Measurements from ENCODE around the gene UNK.
"Not testable (repeated sequence)": the region's sequence is repeated elsewhere in the genome, so short reads cannot be mapped to it uniquely, and the experiment has no call there.

Gene UNK

DNA sequence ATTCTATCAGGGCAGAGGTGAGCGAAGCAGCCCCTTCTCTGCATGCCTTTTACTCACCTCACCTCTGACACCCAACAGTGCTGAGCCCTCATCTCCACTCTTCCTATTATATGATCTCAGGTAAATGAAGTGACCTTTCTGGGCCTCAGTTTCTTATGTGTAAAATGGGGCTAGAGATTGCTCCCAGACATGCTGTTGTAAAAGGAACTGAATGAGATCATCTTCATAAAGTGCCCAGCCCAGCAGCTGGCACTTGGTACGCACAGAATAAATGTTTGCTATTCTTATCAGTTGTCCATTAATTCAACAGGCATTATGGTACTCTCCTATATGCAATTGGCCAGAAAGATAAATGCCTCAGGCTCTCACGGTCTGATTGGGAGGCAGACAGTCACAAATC lies 15.1 kb upstream of the UNK start:
- DNase-seq (ENCODE audit: low read depth, low spot score): no peak
- no peak overlapping the region for H3K4me3 ChIP-seq (ENCODE audit: low read length)

DNA sequence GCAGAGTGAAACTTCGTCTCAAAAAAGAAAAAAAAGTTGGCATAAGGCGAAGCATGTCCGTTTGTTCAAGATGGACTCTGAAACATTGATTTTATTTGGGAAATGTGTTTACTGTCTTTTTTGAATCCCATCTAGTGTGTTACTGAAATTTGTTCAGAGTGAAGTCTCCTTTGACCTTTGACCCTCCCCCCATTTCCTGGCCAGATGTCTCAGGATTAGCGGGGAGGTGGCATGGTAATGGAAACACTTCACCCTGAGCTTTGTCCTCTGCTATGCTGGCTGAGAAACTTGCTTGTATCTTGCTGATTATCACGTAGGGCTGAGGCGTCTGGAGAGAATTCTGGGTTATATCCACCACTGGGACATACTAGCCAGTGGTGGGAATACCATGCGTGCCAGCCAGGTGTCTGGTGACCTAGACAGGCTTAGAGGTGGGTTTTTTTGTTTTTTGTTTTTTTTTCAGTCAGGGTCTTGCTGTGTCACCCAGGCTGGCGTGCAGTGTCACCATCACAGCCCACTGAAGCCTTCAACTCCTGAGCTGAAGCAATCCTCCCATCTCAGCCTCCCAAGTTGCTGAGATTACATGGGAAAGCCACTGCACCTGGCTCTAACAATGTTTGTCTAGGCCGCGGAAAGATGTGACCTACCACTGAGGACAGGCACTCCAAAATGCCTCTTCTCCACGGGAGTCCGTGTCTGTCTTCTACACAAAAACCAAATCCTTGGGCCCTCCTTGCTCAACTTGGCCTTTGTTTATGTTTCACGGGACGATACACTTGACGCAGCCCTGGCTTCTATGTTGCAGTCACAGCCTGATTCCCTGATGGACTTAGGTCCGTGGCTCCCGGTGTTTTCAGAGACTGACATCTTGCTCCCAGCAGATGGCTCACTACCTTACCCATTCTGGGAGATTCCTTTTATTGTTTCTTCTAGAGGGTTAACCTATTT lies 13.0 kb upstream of the UNK start:
- no peak overlapping the region for H3K4me3 ChIP-seq (ENCODE audit: low read length)
- DNase-seq (ENCODE audit: low read depth, low spot score): no peak

GRCh38 chr17:75773121-75773807 lies 11.3 kb upstream of the UNK start:
- DNase-seq (ENCODE audit: low read depth, low spot score): no peak
- no peak overlapping the region for H3K4me3 ChIP-seq (ENCODE audit: low read length)

DNA sequence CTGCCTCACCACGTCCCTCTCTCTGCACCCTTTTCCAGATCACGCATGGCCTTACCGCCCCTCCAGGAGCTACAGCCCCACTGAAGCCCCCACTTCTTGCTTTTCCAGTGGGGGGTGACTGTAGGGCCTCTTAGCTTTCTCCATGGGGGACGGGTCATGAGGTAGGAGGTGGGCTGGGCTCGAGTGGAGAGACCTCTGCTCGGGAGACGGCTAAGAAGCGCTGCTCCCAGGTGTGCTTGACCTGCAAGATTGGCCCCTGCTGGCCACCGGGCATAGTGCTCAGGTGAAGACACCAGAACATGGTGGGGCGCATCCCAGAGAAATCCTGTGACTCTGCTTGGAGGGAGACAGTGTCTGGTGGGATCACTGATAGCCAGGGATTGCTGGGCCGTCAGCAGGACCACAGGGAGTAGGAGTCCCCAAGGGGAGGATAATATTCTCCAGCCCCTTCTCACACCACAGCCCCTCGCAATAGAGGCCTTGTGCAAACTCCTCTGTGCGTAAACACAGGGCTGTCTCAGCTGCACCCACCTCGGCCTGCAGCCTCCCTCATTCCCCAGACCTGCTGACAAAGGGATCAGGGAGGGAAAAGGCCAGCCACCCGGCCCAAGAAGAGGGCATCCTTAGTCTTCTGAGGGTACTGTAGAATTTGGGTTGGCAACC lies 10.7 kb upstream of the UNK start:
- H3K4me3 ChIP-seq (ENCODE audit: low read length): no peak overlapping the region
- DNase-seq (ENCODE audit: low read depth, low spot score): no peak

DNA sequence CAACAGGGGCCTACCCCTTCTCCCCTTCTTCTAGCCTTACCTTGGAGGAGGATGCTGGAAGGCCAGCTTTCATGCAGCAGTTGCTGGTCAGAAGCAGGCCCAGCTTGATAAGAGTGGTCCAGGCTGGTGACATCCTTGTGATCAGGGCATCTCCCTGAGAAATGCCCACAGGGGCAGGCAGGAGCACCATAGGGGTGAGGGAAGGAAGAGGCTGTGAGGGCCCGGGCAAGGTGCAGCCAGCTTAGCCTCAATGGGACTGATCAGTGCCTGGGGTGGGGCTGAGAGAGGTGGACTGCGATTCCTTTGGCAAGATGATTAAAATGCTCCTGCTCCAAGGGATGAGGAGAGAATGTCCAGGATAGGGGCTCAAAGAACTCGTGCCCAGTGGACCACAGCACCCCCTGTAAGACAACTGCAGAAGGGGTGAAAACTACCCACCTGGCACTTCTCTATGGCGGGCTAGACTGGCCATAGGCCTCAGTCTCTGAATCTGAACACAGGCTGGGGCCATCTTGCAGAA lies 10.1 kb upstream of the UNK start:
- DNase-seq (ENCODE audit: low read depth, low spot score): no peak
- no peak overlapping the region for H3K4me3 ChIP-seq (ENCODE audit: low read length)

- DNase-seq (ENCODE audit: low read depth, low spot score): no peak
- H3K4me3 ChIP-seq (ENCODE audit: low read length): no peak overlapping the region
Measured at GRCh38 chr17:75774991-75775668, 9.5 kb upstream of the UNK start.

DNA sequence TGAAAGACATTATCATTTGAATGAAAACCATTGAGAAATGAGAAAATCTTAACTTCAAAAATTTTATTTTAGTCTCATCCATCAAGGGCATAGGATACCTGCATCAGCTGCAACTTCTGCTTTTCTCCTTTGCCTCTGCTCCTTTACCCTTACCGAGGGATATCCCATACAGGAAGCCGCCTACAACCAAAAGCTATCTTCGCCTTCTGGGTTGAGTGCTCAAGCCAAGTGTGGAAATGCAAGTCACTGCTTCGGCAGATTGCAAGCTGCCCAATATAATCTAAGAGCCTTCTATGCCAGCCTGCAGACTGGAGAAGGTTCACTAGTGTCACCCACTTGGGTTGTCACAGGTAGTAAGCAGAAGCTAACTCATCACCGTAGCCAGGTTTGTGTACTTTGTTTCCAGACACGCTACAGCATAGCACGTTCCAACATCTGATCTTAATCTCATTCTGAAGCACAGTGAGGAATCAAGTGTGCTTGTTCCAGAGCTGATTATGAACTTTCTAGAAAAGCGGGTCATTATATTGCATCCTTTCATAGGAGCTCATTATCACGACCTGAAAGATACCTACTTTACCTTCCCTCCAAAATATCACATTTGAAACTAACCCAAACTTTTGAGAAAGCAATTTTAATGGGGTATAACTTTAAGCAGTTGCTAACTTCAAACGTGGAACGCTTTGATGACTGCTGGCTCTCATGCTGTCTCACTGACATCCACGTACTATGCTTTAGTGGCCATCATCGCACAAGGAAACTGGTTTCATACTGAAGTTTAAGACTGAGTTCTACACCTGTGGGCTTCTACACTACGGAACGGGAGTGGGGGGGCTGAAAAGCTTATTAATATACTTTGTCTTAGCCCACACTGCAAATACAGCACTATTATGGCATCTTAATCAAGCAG lies 8.0 kb upstream of the UNK start:
- H3K4me3 ChIP-seq (ENCODE audit: low read length): no peak overlapping the region
- no peak for DNase-seq (ENCODE audit: low read depth, low spot score)

GRCh38 chr17:75777296-75777922 lies 7.2 kb upstream of the UNK start:
- H3K4me3 ChIP-seq (ENCODE audit: low read length): no peak overlapping the region
- DNase-seq (ENCODE audit: low read depth, low spot score): no peak

DNA sequence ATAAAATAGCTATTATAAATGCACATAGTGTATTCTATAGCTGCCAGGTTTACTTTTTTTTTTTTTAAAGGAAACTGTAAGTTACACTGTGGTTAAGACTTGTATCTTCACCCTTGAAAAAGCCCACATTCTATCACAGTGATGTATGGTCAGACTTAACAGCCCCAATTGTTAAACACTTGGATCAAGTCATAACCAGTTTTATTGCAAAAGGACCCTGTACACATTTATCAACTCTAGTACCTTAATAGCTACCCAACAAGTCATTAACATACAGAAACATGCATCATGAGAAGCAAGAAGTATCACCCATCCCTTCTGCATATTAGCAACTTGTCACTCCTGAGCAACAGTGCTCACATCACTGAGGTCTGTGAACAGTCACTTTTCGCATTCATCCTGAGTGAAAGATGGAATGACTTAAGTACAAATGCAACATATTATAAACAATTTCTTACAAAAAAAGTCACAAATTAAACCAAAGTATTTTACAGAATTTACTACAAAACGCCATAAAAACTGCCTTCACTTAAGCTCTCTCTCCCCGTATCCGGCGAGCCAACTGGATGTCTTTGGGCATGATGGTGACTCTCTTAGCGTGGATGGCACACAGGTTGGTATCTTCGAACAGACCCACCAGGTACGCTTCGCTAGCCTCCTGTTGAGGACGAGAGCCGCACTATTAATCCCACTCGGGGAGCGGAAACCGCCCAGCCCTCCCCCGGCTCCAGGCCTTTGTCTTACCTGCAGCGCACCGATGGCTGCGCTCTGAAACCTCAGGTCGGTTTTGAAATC lies 6.3 kb upstream of the UNK start:
- DNase-seq (ENCODE audit: low read depth, low spot score): not testable (repeated sequence)
- peak overlapping the region; percentile 81 for H3K4me3 ChIP-seq (ENCODE audit: low read length)

GRCh38 chr17:75778861-75779249 lies 5.8 kb upstream of the UNK start:
- peak; percentile 46 for DNase-seq (ENCODE audit: low read depth, low spot score)

DNA sequence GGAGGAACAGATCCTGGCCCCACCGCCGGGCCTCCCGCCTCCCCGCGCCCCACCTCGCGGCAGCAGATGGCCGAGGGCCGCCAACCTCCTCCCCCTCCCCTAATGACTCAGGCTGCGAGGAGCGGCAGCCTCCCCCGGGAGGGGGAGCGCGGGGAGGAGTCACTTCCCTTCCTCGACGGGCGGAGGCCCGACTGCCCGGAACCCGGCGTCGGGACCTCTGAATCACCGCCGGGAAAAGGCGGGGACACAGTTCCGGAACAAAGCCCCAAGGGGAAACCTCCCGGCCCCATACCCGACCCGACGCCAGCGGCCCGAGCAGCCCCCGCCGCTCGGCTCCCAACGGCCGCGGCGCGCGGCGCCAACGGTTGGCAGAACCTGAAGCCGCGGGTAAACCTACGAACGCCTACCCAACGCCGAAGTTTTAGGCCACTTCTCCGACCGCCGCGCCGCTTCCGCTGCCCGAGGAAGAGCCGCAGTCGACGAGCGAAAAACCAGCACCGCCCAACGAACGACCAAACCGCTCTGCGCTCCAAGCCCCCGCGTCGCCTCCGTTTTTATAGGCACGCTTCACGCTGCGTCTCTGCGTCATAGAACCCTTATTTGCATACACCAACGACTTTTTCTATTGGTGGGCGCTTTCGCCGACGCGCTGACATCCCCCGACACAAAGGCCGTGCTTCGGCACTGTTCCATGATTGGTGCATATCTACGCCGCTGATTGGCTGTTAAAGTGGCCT lies 5.2 kb upstream of the UNK start:
- peak overlapping the region; percentile 81 for H3K4me3 ChIP-seq (ENCODE audit: low read length)
- DNase-seq (ENCODE audit: low read depth, low spot score): peak; percentile 100

More at GRCh38 chr17:75778861-75779249, 5.8 kb upstream of the UNK start:
- H3K4me3 ChIP-seq (ENCODE audit: low read length): peak overlapping the region; percentile 81

- no peak for DNase-seq (ENCODE audit: low read depth, low spot score)
- peak overlapping the region; percentile 28 for H3K4me3 ChIP-seq (ENCODE audit: low read length)
Measured at GRCh38 chr17:75779987-75780889, 4.4 kb upstream of the UNK start.

GRCh38 chr17:75783069-75783783 lies 1.4 kb upstream of the UNK start:
- H3K4me3 ChIP-seq (ENCODE audit: low read length): peak overlapping the region; percentile 99

GRCh38 chr17:75783803-75784472 lies 668 bp upstream of the UNK start:
- no peak for DNase-seq (ENCODE audit: low read depth, low spot score)
- peak overlapping the region; percentile 99 for H3K4me3 ChIP-seq (ENCODE audit: low read length)

More at GRCh38 chr17:75783069-75783783, 1.4 kb upstream of the UNK start:
- DNase-seq (ENCODE audit: low read depth, low spot score): peak; percentile 86

Measured in Jurkat, Clone E6-1 (cell line).